SH-SY5Y (cell line): Measurements from ENCODE around the gene SIRT3.

Experiments used
- GATA2 ChIP-seq: IDR thresholded peaks from 2 replicates; pipeline ENCODE4 v1.6.1; 2011; ENCODE audit warnings: mild to moderate bottlenecking, low read depth, low read length
- GATA3 ChIP-seq: IDR thresholded peaks from 2 replicates; pipeline ENCODE4 v1.6.1; 2011; ENCODE audit warnings: low read depth, mild to moderate bottlenecking, low read length, moderate library complexity

DNA sequence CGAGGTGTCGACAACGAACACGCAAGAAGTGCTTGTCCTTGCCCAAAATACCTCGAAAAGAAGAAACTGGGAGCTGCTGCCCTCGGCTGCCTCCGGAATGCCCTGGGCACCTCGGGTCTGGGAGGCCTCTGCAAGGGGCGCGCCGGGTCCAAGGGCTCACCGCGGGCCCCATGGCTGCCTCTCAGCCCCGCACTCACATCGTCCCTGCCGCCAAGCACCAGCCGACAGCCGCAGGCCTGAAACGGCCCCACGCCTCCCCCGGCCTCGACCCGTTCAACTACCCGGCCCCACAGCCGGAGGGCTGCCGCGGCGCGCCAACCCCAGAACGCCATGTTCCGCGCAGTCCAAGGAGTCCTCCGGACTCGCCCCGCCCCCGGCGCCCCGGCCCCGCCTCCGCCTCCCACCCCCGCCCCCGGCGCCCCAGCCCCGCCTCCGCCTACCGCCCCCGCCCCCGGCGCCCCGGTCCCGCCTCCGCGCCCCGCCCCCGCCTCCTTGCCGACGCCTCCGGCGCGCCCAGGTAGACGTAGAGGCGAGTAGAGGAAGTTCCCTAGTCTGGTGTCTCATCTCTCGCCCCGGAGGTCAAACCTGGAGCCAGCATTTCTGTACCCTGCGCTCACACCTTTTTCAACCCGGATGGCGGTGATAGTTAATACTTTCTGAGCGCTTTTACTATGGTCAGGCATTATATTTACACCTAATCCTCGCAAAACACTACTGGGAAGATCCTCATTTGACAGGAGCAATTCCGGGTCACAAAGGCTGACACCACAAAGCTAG, at the start of gene SIRT3:
- TF ChIP-seq GATA2, result no peak
- TF ChIP-seq GATA3, result no peak
